Upper lobe of right lung (tissue), 1 donor: Measurements from ENCODE around the gene LRRC41. TPM values are rescaled to one million over a fixed set of nuclear protein-coding genes. Genes with fewer than 3 reads are reported as not detected.
"Not testable (repeated sequence)": the region's sequence is repeated elsewhere in the genome, so short reads cannot be mapped to it uniquely, and the experiment has no call there.

ENCODE experiments used
- ATAC-seq: fragments of 200-7000 bp; cut with Tn5 transposase; one replicate; pipeline ENCODE4 v1.9.1; 2020; ENCODE audit warnings: mild to moderate bottlenecking, moderate library complexity
- DNase-seq: peaks from one replicate; pipeline ENCODE4 v3.0.0-alpha.2; 2020
- H3K27ac ChIP-seq: fragments of 200-600 bp; one replicate; pipeline ENCODE4 v1.8.0; 2022
- H3K27me3 ChIP-seq: fragments of 200-600 bp; one replicate; pipeline ENCODE4 v1.8.0; 2022; ENCODE audit warnings: mild to moderate bottlenecking
- H3K36me3 ChIP-seq: fragments of 200-600 bp; one replicate; pipeline ENCODE4 v1.8.0; 2022
- H3K4me1 ChIP-seq: fragments of 200-600 bp; one replicate; pipeline ENCODE4 v1.8.0; 2022
- H3K4me3 ChIP-seq: fragments of 200-600 bp; one replicate; pipeline ENCODE4 v1.8.0; 2022; ENCODE audit warnings: mild to moderate bottlenecking
- H3K9me3 ChIP-seq: fragments of 200-600 bp; one replicate; pipeline ENCODE4 v1.8.0; 2022
- intact Hi-C: fragments of 100-400 bp; cut with DNase I; formaldehyde crosslinking; loops from one replicate; pipeline ENCODE4 v1.11.0; 2022
- total RNA-seq: library from RNA; stranded (reverse); fragmentation: NEBNext Ultra II Directional; extraction: Animal tissue kit (Norgen Biotek cat#: 25700); gene quantifications from one replicate; pipeline ENCODE4 v1.2.1, GENCODE V29; 2021
- TF ChIP-seq, protein P1 (sequence below): fragments of 200-600 bp; IDR thresholded peaks from one replicate; pipeline ENCODE4 v1.8.0; 2022; ENCODE audit warnings: antibody characterized with exemption
- donor health status: DM: no; HTN: yes; CAD: no; lungs with severe emphysema.

Gene LRRC41
- total RNA-seq, 1 donor from 2014 or later, result 53.6 TPM

DNA sequence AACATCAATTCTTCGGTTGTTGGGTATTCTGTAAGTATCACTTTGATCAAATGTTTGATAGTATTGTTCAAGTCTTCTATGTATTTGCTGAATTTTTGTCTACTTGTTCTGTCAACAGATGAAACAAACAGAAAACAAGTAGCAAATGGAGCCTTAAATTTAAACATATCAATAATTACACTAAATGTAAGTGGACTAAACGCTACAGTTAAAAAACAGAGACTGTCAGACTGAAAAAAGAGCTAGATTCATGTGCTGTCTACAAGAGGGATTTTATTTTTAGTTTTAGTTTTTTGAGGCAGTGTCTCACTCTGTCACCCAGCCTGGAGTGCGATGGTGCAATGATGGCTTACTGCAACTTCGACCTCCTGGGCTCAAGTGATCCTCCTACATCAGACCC is 66.5 kb downstream of the LRRC41 start:
- DNase-seq (no peak), ATAC-seq (no peak)
- H3K27me3 ChIP-seq, result no peaks in the 10 kb centered on the region
- H3K4me1 ChIP-seq, result no peaks in the 10 kb centered on the region
- no peaks in the 10 kb centered on the region for H3K36me3 ChIP-seq
- intact Hi-C loops, result no loop called here
- no peaks in the 10 kb centered on the region for H3K9me3 ChIP-seq
- TF ChIP-seq, protein P1, sequence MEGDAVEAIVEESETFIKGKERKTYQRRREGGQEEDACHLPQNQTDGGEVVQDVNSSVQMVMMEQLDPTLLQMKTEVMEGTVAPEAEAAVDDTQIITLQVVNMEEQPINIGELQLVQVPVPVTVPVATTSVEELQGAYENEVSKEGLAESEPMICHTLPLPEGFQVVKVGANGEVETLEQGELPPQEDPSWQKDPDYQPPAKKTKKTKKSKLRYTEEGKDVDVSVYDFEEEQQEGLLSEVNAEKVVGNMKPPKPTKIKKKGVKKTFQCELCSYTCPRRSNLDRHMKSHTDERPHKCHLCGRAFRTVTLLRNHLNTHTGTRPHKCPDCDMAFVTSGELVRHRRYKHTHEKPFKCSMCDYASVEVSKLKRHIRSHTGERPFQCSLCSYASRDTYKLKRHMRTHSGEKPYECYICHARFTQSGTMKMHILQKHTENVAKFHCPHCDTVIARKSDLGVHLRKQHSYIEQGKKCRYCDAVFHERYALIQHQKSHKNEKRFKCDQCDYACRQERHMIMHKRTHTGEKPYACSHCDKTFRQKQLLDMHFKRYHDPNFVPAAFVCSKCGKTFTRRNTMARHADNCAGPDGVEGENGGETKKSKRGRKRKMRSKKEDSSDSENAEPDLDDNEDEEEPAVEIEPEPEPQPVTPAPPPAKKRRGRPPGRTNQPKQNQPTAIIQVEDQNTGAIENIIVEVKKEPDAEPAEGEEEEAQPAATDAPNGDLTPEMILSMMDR, result no peak
- no peak overlapping the region for H3K27ac ChIP-seq
- no peak overlapping the region for H3K4me3 ChIP-seq

DNA sequence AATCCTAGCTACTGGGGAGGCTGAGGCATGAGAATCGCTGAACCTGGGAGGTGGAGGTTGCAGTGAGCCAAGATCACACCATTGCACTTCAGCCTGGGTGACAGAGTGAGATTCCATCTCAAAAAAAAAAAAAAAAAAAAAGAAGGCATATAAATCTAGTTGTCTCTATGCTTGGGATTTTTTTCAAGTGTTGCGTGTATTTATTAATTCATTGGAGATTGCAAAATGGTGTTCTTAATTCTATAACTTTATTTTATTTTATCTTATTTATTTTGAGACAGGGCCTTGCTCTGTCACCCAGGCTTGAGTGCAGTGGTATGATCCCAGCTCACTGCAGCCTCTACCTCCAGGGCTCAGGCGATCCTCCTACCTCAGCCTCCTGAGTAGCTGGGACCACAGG is 72.2 kb downstream of the LRRC41 start:
- ATAC-seq, intact Hi-C loops, H3K9me3 ChIP-seq: not testable (repeated sequence)

More for the DNA sequence above, 72.2 kb downstream of the LRRC41 start:
- H3K27ac ChIP-seq, H3K4me3 ChIP-seq, H3K36me3 ChIP-seq, H3K27me3 ChIP-seq, DNase-seq, H3K4me1 ChIP-seq: not testable (repeated sequence)

Other genes starting within 250 kb of the LRRC41 start
- 79.8 TPM for gene PIK3R3, start 171.0 kb downstream of the LRRC41 start, total RNA-seq
- 6.9 TPM for gene TSPAN1, start 128.5 kb downstream of the LRRC41 start, total RNA-seq
- gene P3R3URF, start 127.1 kb downstream of the LRRC41 start, total RNA-seq, result not detected
- 63.0 TPM for gene POMGNT1, start 105.2 kb downstream of the LRRC41 start, total RNA-seq
- gene LURAP1, start 100.3 kb downstream of the LRRC41 start, total RNA-seq, result 2.7 TPM
- gene RAD54L, start 55.9 kb downstream of the LRRC41 start, total RNA-seq, result 1.0 TPM
- 145 TPM for gene UQCRH, start 82 bp upstream of the LRRC41 start, total RNA-seq
- gene NSUN4, start 37.2 kb upstream of the LRRC41 start, total RNA-seq, result 27.7 TPM
- 30.9 TPM for gene FAAH, start 90.7 kb upstream of the LRRC41 start, total RNA-seq
- gene DMBX1, start 186.2 kb upstream of the LRRC41 start, total RNA-seq, result not detected
- gene KNCN, start 248.0 kb upstream of the LRRC41 start, total RNA-seq, result not detected